ENCODE measurements around the gene PIGBOS1.
"Not testable (repeated sequence)": the region's sequence is repeated elsewhere in the genome, so short reads cannot be mapped to it uniquely, and the experiment has no call there.

PIGBOS1 gene, protein sequence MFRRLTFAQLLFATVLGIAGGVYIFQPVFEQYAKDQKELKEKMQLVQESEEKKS

DNA sequence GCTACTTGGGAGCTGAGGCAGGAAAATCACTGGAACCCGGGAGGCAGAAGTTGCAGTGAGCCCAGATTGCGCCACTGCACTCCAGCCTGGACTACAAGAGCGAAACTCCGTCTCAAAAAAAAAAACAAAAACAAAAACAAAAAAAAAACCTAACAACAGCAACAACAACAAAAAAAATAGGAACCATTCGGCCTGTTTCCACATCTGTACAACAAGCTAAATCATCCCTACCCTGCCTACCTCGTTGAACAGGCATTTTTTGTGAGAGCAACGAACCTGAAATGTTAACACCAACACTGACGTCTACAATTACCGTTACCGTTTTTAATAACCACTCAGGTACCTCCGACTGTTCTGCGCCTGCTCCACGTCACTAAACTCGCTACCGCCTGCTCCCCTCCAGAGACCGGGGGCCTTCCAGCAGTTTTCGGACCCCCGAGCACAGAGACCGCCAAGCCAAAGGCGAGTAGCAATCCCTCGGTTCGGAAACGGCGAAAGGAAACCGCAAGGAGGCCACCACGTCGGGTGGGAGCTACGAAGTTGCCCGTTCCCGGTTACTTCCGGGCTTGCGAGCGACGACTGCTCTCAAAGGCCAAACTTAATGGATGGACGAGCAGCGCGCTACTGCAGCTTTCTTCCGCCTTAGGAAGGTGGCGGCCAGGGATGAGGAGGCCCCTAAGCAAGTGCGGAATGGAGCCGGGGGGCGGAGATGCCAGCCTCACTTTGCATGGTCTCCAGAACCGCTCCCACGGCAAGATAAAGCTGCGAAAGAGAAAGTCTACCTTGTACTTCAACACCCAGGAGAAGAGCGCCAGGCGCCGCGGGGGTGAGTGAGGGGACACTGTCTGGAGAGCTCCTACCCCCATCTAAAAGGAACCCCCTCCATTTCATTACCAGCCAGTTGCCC is at the start of gene PIGBOS1, which contains the start of gene PIGB:
PIGBOS1 (minus strand) TSS at position 536 of the 907 bp plus-strand sequence. CDS start 1,331 bp downstream, outside the sequence.
PIGB (plus strand) TSS at position 635 of the 907 bp plus-strand sequence; CDS start at position 664, 29 bp downstream.
- peak; percentile 82 for DNase-seq

DNA sequence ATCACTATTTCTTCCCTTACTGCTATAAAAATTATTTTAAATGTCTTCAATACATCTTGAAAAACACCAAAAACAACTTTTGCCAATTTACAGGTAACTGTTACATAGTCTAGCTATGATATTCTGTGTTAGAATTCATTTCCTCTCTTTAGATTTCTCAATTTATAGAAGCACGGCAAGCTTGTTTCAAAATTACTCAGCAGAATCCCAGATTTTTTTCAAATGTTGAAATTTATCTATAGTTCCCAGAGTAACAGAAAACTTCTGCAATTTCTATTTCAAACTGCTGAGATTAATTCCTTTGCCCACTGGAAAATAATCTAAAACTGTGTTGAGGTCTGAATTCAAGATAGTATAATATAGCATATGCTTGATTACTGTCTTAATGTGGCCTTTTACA is 48.1 kb upstream of the PIGBOS1 start:
- DNase-seq = no peak

DNA sequence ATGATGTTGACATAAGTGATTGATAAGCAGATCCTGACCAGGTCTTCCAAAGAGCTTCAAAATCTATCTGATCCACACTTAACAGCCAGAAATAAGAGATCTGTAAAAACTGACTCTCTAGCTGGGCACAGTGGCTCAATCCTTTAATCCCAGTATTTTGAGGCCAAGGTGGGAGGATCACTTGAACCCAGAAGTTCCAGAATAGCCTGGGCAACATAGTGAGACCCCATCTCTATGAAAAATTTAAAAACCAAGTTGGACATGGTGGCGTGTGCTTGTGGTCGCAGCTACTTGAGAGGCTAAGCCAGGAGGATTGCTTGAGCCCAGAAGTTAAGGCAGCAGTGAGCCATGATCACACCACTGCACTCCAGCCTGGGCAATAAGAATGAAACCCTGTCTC is 43.7 kb upstream of the PIGBOS1 start:
- DNase-seq = no peak

DNA sequence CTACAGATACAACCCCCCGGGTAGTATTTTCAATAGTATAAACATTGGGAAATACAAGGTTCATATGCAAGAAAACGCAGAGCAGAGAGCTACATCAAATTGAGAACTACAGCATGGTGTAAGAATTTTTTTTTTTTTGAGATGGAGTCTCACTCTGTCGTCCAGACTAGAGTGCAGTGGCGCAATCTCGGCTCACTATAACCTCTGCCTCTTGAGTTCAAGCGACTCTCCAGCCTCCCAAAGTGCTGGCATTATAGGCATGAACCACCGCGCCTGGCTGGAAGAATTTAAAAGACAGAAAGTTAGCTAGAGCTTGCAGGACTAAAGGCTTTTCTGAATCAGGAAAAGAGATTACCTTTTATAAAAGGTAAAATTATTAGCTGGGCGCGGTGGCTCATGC is 42.1 kb upstream of the PIGBOS1 start:
- DNase-seq = no peak

DNA sequence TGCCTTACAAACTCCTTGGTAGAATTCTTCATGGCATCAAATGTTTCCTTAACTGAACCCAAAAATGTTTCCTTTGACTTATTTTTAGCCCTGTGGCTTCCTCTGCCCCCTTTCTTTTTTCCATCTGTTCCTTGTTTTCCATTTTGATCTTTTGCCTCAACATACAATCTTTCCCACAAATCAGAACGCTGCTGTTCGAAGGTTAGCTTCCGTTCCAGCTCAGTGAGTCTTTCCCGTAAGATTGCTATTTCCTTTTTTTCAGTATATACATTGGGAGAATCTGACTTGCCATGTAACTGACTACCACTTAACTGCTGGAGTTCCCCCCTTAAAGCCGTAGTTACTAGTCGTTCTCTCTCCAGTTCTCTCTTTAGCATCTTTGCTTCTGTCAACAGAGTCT is 41.3 kb upstream of the PIGBOS1 start:
- DNase-seq = no peak

DNA sequence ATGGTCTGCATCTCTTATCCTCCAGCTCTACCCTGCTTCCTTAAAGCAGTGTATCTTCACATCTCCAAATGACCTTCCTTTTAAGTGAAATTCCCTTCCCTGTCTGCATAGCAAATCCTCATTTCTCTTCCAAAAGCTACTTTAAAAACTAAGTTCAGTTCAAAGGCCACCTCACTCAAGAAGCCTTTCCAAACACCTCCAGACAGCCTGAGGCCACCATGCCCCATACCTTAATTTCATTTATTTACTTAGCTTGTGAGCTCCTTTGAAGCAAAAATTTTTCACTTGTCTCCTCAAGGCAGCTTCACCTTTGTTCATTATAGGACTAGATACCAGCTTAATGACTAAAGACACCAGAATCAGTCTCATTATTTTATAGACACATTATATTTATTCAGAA is 39.5 kb upstream of the PIGBOS1 start:
- no peak for DNase-seq

DNA sequence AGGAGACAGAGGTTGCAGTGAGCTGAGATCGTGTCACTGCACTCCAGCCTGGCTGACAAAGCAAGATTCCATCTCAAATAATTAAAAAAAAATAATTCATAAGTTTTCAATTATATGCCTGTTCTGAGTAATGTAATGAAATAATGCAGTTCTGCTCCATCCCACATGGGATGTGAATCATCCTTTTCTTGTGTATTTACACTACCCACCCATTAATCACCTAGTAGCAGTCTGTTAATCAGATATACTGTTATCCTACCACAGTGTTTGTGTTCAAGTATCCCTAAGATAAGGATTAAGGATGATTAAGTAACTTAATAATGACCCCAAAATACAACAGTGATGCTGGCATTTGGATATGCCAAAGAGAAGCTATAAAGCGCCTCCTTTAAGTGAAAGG is 38.9 kb upstream of the PIGBOS1 start:
- no peak for DNase-seq

DNA sequence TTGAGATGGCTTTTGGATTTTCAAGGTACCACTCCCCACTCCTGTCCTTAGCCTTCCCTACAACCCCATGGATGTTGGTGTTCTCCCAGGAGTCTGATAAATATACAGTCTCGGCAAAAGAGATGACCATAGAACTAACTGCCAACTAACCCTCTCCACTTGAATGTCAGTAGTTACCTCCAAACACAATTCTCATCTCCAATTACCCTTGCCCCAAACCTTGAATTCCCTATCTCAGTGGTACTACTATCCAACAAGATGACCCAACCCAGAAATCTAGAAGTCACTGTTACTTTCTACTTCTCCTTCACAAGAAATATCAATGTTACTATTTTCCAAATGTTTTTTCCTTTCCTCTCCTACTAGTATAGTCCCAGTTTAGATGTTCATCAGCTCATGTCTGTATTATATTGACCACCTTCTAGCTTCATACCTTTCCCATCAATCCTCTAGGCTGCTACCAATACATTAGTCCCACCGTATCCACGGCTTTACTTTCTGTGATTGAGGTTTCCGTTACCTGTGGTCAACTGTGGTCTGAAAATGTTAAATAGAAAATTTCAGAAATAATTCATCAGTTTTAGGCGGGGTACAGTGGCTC is 38.2 kb upstream of the PIGBOS1 start:
- no peak for DNase-seq

DNA sequence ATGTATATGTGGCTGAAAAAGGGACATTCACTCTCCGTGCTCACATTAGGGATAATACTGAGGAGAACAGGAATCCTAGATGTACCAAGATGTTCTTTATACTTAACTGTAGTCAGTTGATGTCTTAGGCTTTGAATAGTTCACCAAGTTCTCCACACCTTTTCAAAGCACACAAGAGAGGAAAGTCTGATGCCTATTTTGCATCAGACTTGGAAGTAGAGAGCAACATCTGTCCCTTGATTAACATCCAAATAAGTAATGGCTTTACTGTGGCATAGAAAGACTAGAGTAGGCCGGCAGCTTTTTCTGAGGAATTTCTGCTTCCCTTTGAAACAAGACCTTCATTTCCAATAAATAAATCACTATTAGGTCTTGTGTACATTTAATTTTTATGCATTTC is 34.1 kb upstream of the PIGBOS1 start:
- no peak for DNase-seq

DNA sequence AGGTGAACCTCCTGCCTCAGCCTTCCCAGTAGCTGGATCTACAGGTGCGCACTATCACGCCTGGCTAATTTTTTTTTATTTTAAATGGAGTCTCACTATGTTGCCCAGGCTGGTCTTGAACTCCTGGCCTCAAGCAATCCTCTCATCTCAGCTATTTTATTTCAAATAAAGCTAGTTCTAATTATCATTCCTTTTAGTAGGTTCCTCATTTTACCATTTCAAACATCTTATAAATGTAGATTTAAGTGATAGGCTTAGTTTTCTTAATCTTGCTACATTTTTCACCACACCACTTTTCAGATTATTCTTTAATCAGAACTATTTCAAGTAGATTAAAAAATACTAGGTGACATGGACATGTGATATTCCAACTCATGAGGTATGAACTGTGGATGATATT is 30.4 kb upstream of the PIGBOS1 start:
- no peak for DNase-seq

DNA sequence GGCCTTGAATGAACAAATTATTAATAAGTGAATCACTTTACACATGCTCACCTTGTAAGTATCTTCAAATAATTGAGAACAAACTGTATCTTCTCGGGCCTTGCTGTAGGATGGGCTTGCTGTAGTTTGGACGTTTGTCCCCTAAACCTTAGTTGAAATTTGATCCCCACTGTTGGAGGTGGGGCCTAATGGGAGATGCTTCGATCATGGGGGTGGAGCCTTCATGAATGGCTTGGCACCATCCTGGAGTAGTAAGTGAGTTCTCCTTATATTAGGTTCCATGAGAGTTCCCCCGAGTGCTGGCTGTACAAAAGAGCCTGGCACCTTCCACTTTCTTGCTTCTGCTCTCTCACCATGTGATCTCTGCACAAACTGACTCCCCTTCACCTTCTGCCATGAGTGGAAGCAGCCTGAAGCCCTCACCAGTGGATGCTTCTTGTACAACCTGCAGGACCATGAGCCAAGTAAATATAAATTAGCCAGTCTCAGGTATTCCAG is 29.4 kb upstream of the PIGBOS1 start:
- no peak for DNase-seq

DNA sequence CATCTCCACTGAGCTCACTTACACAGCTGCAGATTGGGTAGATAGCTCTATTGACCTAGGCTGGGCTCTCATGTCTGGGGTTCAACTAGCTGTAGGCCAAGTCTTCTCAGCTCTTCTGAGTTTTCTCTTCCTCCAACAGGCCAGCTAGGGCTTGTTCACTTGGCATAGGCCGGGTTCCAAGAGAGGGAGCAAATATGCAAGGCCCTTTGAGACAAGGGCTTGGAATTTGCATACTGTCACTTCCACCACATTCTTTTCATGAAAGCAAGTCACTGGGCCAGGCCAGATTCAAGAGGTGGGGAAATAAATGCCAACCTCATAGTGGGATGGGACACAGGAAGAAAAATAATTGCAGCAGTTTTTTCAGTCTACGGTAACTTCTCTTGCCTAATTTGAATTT is 25.3 kb upstream of the PIGBOS1 start:
- DNase-seq = no peak

DNA sequence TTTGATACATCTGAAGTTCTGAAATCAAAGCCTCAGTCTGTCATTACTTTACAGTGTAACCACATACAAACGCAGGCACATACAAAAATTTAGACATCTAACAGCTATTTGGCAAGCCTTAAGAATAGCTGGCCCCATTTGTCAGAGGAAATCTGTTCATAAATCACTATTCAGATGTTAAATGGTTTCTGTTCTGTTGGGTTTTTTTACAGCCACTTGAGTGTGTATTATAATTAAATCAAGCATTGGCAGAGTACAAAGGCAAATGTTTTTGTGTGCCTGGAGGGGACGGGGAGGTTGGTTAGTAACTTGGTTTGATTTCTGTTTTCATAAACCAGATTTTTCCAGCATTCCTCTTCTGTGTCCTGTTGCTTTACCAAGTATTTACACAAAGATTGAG is 24.2 kb upstream of the PIGBOS1 start:
- no peak for DNase-seq

DNA sequence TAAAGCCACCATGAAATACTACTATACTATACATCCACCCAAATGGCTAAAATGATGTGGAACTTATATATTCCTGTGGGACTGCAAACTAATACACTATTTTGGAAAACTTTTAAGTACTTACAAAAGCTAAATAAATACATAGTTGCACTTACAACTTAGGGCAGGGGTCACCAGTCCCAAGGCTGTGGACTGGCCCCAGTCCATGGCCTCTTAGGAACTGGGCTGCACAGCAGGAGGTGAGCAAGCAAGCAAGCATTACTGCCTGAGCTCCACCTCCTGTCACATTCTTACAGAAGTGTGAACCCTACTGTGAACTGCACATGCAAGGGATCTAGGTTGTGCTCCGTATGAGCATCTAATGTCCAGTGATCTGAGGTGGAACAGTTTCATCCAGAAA is 18.2 kb upstream of the PIGBOS1 start:
- DNase-seq = no peak

DNA sequence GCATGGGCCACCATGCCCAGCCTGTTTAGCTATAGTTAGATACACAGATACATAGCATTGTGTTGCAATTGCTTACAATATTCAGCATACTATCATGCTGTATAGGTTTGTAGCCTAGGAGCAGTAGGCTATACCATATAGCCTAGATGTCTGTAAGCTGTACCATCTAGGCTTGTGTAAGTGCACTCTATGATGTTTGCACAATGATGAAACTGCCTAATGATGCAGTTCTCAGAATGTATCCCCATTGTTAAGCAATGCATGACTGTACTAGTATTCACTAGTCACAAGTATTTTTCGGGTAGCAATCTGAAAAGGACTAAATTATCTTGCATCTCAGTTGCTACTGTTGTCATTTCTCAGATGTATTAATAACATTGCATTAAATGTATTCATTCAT is 16.1 kb upstream of the PIGBOS1 start:
- no peak for DNase-seq

DNA sequence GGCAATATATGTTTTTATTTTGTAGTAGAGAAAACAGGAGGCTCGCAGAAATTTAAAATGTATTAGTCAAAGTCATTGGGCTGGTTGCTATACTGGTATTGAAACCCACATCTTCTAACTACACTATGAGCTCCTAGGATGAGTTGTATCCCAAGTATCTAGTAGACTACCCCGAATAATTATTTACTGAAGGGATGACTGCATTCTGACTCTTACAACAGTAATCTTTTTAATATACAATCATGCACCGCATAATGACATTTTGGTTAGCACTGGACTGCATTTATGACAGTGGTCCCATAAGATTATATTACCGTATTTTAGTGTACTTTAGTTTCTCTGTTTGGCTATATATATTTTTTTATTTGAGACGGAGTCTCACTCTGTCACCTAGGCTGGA is 15.4 kb upstream of the PIGBOS1 start:
- DNase-seq = no peak

DNA sequence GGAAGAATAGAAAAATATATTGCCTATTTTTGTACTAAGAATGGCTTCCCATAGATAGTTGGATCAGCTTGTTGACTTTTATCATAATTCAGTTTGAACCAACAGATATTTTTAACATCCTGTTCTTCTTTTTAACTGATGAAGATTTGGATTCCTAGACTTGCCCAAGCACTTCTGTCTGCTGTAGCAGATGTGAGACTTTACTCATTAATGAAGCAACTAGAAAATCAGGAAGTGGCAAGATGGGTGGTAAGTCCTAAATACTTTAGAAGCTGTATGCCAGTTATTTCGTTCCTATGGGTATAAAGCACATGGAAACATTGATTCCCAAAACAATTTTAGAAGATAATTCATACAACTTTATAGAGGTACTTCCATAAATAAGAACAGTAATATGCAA is 8.5 kb upstream of the PIGBOS1 start:
- DNase-seq = no peak

DNA sequence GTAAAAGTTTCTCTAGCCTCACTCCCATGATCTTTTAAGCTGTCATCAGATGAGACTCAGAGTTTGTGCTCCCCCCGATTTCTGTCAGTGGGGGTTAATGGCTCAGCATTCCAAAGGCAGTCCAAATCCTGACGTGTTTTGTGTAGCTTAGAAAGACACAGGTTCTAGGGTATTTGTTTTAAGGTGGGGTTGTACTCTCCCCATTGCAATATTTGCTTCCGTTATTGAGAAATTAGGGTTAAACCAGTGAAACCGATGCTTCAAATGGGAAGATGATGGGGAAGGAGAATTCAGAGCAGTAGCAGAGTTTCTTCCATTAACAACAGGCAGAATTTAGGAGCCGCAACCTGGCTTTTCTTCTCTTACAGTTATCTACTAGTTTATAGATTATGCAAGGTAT is 3.5 kb upstream of the PIGBOS1 start:
- no peak for DNase-seq

DNA sequence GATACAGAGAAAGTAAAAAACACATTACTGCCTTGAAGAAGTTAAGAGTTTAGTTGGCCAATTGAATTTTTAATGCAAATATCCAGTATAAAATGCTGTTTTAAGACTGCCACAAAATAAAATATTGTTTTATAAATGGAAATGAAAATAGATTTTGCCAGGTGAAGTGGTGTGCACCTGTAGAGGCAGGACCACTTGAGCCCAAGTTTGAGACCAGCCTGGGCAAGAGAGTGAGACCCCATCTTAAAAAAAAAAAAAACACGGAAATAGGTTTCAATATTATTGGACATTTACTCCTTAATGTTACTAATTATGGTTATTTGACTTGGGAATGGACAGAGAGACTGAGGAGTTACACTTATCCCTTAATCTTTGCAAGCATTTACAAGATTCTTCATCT is 2.0 kb upstream of the PIGBOS1 start:
- DNase-seq = no peak

DNA sequence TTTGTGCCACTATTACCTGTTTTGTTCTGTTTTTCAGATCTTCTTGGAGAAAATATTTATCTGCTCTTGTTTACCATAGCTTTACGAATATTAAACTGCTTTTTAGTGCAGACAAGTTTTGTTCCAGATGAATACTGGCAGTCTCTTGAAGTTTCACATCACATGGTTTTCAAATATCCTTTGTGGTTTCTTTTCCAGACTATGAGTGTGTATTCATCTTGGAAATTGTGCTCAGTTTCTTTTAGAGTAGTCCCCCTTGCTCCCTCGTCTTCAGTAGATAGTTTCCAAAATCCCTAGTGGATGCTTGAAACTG is 1.3 kb upstream of the PIGBOS1 start:
- DNase-seq = no peak

DNA sequence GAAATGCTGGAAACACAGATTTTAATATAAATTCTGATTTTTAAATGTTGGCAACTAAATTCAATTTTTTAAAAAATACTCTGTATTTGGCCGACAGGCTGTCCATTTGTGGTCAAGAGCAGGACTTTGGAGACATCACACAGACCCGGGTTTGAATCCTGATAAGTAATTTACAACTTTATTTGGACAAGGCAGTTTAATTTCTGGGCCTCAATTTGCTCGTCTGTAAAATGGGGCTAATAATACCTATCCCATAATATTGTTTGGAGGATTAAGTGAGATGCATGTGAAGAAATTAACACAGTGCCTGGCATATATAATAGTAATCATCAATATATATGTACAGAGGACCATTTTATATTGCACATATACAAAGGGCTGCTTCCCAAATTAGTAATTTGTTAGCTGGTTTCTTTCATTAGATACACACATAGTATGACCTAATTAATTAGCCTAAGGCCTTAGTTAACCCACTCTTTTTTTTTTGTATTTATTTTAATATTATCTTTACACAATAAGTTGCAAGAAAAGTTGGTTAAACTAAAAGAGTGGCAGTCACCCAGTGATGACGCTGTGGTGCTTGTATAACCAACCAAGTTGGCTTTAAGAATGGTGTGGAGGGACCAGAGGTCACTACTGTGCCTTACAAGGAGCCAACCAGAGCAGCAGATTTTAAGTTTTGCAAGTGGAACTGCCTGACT is 764 bp upstream of the PIGBOS1 start:
- DNase-seq = no peak

DNA sequence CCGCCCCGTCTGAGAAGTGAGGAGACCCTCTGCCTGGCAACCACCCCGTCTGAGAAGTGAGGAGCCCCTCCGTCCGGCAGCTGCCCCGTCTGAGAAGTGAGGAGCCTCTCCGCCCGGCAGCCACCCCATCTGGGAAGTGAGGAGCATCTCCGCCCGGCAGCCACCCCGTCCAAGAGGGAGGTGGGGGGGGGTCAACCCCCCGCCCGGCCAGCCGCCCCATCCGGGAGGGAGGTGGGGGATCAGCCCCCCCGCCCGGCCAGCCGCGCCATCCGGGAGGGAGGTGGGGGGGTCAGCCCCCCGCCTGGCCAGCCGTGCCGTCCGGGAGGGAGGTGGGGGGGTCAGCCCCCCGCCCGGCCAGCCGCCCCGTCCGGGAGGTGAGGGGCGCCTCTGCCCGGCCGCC is 16.1 kb downstream of the PIGBOS1 start:
- not testable (repeated sequence) for DNase-seq

DNA sequence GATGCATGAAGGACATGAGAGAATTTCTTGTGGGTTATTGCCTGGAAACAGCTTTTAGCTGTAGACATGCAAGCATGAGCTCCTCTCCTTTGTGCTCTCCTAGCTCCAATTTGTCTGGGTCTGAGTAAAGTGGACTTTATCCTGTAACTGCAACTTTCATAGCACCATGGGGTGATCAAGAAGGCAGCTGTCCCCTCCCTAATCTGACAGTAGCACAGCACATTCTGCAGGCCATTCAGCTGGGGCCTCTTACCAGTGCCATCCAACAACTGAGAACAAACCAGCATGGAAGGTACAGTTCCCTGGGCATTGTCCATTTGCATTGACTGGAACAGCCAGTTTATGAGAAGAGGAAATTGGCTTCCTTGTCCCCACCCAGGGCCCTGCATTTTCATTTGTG is 21.6 kb downstream of the PIGBOS1 start:
- no peak for DNase-seq
